Activated CD4-positive, alpha-beta T cell treated with anti-CD3 and anti-CD28 coated beads, Interleukin-2, amount 50 U/mL, for 24 hours (primary cell): Measurements from ENCODE around the gene PSORS1C2.
"Not testable (repeated sequence)": the region's sequence is repeated elsewhere in the genome, so short reads cannot be mapped to it uniquely, and the experiment has no call there.

Source experiments
- DNase-seq, 2 donors: peaks; one replicate each; pipeline ENCODE4 v3.0.0-alpha.2; 2020; ENCODE audit warnings: low read depth in 1 of 2, low spot score in 1 of 2

The PSORS1C2 gene

GRCh38 chr6:31138982-31139381, at the start of gene PSORS1C2:
PSORS1C2 (minus strand) TSS chr6:31139066; CDS start chr6:31139026, 40 bp downstream.
- DNase-seq = no peak

DNA sequence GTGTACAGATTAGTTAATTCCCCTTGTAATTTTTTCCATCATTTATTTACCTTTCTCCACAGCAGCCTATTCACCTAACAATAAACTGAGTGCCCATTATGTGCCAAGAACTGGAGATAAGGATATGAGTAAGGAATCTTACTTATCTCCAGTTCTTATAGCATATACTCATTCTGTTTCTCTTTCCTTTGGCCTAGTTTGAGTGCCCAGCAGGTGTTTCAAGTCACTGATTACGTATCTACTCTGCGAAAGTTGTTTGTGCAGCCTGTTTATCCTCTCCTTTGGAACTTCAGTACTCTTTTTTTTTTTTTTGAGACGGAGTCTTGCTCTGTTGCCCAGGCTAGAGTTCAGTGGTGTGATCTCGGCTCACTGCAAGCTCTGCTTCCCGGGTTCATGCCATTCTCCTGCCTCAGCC, 48.9 kb upstream of the PSORS1C2 start:
- DNase-seq = no peak

DNA sequence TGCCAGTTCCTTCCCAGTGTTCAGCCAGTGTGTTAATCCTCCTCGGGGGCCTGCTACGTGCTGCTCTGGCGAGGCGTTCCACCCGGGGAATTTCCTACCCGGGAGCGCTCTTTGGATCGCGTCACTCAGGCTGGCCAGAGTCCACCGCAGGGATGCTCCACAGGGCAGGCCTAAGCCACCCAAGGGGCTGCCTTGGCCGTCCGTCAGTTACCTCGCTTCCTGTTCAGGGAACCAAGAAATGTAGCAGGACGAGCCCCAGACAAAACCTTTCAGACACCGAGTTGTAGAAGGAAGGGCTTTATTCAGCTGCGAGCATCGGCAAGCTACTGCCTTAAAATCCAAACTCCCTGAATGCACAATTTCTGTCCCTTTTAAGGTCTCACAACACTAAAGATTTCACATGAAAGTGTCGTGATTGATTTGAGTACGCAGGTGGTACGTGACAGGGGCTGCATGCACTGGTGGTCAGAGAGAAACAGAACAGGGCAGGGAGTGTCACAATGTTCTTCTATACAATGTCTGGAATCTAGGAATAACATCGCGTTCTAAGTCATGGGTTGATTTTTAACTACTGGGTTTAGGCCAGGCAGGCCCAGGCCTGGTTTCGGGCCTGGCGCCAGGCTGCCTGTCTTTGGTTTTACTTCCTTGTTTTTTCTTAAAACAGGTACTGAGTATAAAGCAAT, 47.3 kb upstream of the PSORS1C2 start:
- no peak for DNase-seq

GRCh38 chr6:31185695-31186051, 46.8 kb upstream of the PSORS1C2 start:
- not testable (repeated sequence) for DNase-seq

GRCh38 chr6:31183859-31184258, 45.0 kb upstream of the PSORS1C2 start:
- not testable (repeated sequence) for DNase-seq

DNA sequence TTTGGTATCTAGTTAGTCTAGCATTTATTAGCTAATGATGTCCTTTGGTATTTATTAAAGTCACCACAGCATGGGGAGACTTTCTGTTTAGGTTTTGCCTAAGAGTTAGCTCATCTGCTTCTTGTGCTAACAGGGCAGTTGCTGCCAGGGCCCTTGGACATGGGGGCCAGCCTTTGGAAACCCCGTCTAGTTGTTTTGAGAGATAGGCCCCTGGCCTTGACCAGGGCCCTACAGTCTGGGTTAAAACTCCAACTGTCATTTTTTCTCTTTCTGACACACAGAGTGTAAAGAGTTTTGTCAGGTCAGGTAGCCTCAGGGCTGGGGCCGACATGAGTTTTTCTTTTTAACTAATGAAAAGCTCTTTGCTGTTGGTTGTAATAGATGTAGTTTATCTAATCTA, 44.4 kb upstream of the PSORS1C2 start:
- DNase-seq = not testable (repeated sequence)

GRCh38 chr6:31180500-31180899, 41.6 kb upstream of the PSORS1C2 start:
- peak; percentile 40 to 49 for DNase-seq

DNA sequence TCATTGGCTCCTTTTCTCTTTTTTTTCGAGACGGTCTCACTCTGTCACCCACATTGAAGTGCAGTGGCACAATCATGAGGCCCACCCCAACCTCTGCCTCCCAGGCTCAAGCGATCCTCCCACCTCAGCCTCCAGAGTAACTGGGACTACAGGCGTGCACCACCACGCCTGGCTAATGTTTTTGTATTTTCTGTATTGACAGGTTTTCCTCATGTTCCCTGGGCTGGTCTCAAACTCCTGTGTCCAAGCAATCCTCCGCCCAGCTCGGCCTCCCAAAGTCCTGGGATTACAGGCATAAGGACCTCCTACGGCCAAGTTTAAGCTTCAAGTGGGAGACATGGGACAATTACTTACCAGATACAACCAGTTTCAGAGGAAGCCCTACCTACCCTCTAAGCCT, 41.0 kb upstream of the PSORS1C2 start:
- no peak for DNase-seq

- no peak for DNase-seq
Measured at GRCh38 chr6:31179042-31179386, 40.1 kb upstream of the PSORS1C2 start.

GRCh38 chr6:31178143-31179041, 39.5 kb upstream of the PSORS1C2 start:
- DNase-seq = no peak

DNA sequence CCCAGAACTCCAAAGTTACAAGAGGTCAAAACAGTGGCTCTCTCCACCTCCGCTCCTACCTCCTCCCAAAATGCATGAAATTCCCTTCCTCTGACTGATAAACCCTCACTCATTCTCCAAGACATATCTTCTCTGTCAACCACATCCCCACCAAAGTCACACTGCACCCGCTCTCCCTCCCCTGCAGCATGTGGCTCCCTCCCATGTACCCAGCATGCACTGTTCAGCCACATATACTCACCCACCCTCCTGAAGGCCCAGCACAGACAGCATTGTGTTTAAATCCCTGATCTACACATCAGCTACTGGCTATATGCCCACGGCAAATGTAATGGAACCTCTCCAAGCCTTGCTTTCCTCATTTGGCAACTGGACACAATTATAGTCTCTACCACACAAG, 37.1 kb upstream of the PSORS1C2 start:
- DNase-seq = no peak

DNA sequence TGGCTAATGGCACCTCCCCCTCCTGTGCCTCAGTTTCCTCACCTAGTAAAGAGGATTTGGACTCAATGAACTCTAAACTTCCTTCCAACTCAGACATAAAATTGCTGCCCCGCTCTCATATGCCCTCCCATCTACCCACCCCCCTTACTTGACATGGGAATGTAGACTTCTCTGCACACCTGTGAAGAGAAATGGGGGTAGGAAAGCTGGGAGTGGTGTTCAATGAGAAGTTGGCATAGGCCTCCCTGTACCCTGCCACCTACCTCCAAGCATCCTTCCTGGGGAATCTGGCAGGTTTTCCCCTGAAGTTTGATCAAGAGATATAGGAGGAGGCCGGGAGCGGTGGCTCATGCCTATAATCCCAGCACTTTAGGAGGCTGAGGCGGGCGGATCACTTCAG, 35.5 kb upstream of the PSORS1C2 start:
- no peak for DNase-seq

DNA sequence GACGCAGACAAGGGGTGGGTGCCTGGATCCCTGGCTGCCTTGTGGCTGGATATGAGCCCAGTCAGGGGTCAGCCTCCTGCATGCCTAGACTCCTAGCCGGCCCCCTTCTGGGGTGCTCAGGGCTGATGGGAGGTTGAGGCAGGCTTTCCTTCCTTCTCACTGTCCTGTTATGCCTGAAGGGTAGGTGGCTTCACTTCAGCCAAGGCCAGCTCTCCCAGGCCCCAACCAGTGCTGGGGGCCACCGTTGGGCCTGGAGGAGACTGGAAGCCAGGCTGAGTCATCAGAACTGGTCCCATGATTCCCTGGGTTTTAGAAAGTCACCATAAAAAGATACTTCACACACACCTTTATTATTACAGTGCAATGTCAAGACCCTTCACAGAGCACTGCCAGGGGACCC, 34.5 kb upstream of the PSORS1C2 start:
- DNase-seq = no peak

- no peak for DNase-seq
Measured at GRCh38 chr6:31172973-31173384, 34.1 kb upstream of the PSORS1C2 start.

DNA sequence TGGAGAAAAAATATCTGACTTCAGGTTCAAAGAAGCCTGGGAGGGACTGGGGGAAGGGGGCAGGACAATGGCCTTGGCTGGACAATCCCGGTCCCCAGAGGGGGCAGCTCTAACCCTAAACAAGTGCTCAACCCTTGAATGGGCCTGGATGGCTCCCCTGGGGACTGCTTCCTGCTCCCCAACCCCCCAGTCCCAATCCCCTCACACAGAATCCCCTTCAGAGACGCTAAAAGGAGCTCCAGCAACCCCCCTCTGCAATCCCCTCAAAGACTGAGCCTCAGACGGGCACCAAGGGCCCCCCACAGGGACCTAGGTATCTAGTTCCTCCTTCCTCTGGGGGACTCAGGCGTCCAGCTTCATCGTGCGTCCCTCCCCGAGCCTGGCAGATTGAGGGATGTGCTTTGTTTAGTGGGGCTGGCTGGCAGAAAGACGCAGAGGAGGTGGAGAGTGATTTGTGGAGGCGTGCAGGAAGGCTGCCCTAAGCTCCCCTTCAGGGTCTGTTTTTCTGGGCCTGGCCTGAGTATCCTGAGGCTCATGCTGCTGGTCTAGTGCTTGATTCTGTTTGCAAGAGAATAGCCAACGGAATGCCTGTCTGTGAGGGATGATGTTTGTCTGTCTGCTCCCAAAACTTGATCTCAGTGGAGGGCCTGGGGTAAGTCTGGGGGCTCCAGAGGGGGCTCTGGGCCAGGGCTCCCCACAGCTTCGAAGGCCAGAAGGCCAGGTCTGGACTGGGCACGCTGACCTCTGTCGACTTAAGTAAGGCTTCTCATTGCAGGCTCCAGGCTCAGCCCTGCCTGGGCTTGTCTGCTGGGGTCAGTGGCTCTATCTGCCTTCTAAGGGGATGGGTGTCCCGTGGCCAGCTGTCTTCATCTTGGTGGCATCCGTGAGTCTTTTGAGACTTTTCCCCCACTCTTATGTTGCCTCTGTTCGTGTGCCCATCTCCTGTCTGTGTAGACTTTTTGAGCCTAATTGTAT, 33.4 kb upstream of the PSORS1C2 start:
- no peak for DNase-seq

DNA sequence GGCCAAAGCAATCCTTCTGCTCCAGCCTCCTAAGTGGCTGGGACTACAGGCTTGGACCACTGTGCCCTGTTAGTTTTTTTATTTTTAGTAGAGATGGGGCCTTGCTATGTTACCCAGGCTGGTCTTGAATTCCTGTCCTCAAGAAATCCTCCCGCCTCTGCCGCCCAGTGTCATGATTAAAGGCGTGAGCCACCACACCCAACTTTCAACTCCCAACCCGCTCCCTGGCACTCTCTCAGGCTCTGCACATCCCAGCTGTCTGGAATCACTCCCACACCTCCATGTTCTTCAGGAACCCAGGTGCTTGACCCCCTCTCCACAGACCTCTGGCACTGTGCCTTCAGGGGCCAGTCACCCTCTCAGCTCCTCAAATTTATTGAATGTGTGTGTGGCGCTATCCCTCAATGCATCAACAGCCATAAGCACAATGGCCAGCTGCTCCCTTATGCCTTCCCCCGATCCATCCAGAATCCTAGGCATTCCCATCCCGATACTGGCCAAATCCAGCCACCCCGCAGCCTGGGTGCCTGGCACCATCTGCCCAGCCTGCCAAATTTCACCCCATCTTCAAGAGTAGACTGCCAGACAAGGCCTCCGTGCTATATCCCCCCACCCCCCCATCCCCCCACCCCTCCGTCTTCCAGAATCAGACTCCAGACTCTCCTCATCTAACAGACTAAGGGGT, 32.3 kb upstream of the PSORS1C2 start:
- no peak for DNase-seq

- DNase-seq = no peak
Measured at GRCh38 chr6:31170600-31170881, 31.7 kb upstream of the PSORS1C2 start, which contains the start of gene POU5F1. POU5F1 (minus strand) TSS chr6:31170682; CDS start chr6:31170620, 62 bp downstream.

DNA sequence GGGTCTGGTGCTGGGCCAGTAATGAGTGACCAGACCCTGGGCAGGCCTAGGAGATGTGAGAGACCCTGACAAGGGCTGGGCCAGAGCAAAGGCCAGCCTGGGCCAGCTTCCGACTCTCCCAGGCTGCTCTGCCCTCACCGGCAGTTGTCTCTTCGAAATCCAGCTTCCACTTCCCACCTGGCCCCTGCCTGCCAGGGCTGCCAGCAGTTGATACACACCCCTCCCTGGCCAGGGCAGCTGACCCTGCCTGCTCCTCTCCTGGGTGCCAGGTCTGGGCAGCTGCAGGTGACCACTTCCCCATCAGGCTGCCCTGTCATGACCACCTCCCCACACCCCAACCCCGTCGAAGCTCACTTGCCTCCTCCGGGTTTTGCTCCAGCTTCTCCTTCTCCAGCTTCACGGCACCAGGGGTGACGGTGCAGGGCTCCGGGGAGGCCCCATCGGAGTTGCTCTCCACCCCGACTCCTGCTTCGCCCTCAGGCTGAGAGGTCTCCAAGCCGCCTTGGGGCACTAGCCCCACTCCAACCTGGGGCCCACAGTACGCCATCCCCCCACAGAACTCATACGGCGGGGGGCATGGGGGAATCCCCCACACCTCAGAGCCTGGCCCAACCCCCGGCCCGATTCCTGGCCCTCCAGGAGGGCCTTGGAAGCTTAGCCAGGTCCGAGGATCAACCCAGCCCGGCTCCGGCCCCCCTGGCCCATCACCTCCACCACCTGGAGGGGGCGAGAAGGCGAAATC, 31.2 kb upstream of the PSORS1C2 start:
- not testable (repeated sequence) for DNase-seq

GRCh38 chr6:31169123-31169857, 30.4 kb upstream of the PSORS1C2 start:
- no peak for DNase-seq
